Fibroblast of lung (primary cell): Measurements from ENCODE around the gene TWIST1. TPM values are rescaled to one million over a fixed set of nuclear protein-coding genes. Genes with fewer than 3 reads are reported as not detected.

ENCODE experiments used
- DNase-seq, 2 donors: peaks; one replicate each; pipeline versions ENCODE4 v3.0.0 to v3.0.0-alpha.2; 2010; ENCODE audit warnings: low read depth in 2 of 2
- H2AFZ ChIP-seq: 2 replicates; pipeline ENCODE4 v1.5.1; 2012; ENCODE audit warnings: low read length, control low read depth, inconsistent platforms
- H3K27ac ChIP-seq: 2 replicates; pipeline ENCODE4 v1.5.1; 2011; ENCODE audit warnings: low read length, control low read depth; ENCODE audit not compliant: insufficient read depth
- H3K27me3 ChIP-seq: 2 replicates; pipeline ENCODE4 v1.5.1; 2011; ENCODE audit warnings: mild to moderate bottlenecking, low read length; ENCODE audit not compliant: control insufficient read depth, insufficient read depth
- H3K36me3 ChIP-seq: 2 replicates; pipeline ENCODE4 v1.5.1; 2011; ENCODE audit warnings: low read length; ENCODE audit not compliant: control insufficient read depth, insufficient read depth
- H3K4me1 ChIP-seq: 2 replicates; pipeline ENCODE4 v1.5.1; 2011; ENCODE audit warnings: low read length; ENCODE audit not compliant: control insufficient read depth, insufficient read depth; ENCODE audit errors: extremely low read depth
- H3K4me2 ChIP-seq: 2 replicates; pipeline ENCODE4 v1.5.1; 2011; ENCODE audit warnings: low read length, control low read depth; ENCODE audit not compliant: insufficient read depth; ENCODE audit errors: extremely low read depth
- H3K4me3 ChIP-seq, 4 experiments: fragments of 200-600 bp in 1 of 4; sonication (generic) in 1 of 4; replicated peaks in 1 of 4; 2 replicates each; pipeline ENCODE4 v1.5.1; 2011 to 2016; ENCODE audit warnings: low read length in 4 of 4, low read depth in 3 of 4, mild to moderate bottlenecking in 3 of 4, control low read depth in 2 of 4, inconsistent platforms in 1 of 4, mixed read lengths in 1 of 4; ENCODE audit not compliant: insufficient read depth in 1 of 4; ENCODE audit errors: control extremely low read depth in 1 of 4
- H3K79me2 ChIP-seq: 2 replicates; pipeline ENCODE4 v1.5.1; 2012; ENCODE audit warnings: mild to moderate bottlenecking, low read length, inconsistent platforms; ENCODE audit not compliant: control insufficient read depth, insufficient read depth
- H3K9ac ChIP-seq: 2 replicates; pipeline ENCODE4 v1.5.1; 2011; ENCODE audit warnings: mild to moderate bottlenecking, low read length, control low read depth; ENCODE audit not compliant: insufficient read depth
- H3K9me3 ChIP-seq: 2 replicates; pipeline ENCODE4 v1.5.1; 2012; ENCODE audit warnings: low read depth, low read length; ENCODE audit not compliant: control insufficient read depth, insufficient read depth
- H4K20me1 ChIP-seq: 2 replicates; pipeline ENCODE4 v1.5.1; 2011; ENCODE audit warnings: low read length; ENCODE audit not compliant: control insufficient read depth, insufficient read depth; ENCODE audit errors: extremely low read depth
- CTCF ChIP-seq, 2 donors: IDR thresholded peaks in 1 of 2; conservative IDR thresholded peaks in 1 of 2; 1 replicate in 1 of 2; 2 replicates in 1 of 2; pipeline ENCODE4 v1.5.1; 2011 to 2012; ENCODE audit warnings: low read length in 2 of 2, control low read depth in 1 of 2, inconsistent platforms in 1 of 2, low read depth in 1 of 2, mild to moderate bottlenecking in 1 of 2
- EZH2 ChIP-seq: IDR thresholded peaks from 2 replicates; pipeline ENCODE4 v1.5.1; 2012; ENCODE audit warnings: low read length, control low read depth, mild to moderate bottlenecking; ENCODE audit errors: missing control alignments
- polyA minus RNA-seq: library from RNA; depleted of rRNA, polyadenylated mRNA; stranded (reverse); fragments of >200 nt; gene quantifications from 2 replicates; pipeline ENCODE4 v1.2.3, GENCODE V29; 2011; ENCODE audit warnings: low replicate concordance
- polyA plus RNA-seq, 2 donors: library from polyadenylated mRNA; depleted of rRNA in 1 of 2; stranded (reverse) in 1 of 2; unstranded in 1 of 2; fragments of >200 nt; gene quantifications; 2 replicates each; pipeline ENCODE4 v1.2.1, GENCODE V29; 2011 to 2012; ENCODE audit warnings: missing spikeins in 1 of 2
- total RNA-seq: library from RNA; depleted of rRNA; stranded (reverse); fragments of >200 nt; gene quantifications from 2 replicates; pipeline ENCODE4 v1.2.1, GENCODE V29; 2014

The TWIST1 gene
- total RNA-seq: 23.9 and 31.2 TPM in 2 replicates
- 3.6 and 7.2 TPM in 2 replicates for polyA plus RNA-seq
- polyA plus RNA-seq (2012): 6.7 and 13.5 TPM in 2 replicates
- 4.0 and 5.1 TPM in 2 replicates for polyA minus RNA-seq

DNA sequence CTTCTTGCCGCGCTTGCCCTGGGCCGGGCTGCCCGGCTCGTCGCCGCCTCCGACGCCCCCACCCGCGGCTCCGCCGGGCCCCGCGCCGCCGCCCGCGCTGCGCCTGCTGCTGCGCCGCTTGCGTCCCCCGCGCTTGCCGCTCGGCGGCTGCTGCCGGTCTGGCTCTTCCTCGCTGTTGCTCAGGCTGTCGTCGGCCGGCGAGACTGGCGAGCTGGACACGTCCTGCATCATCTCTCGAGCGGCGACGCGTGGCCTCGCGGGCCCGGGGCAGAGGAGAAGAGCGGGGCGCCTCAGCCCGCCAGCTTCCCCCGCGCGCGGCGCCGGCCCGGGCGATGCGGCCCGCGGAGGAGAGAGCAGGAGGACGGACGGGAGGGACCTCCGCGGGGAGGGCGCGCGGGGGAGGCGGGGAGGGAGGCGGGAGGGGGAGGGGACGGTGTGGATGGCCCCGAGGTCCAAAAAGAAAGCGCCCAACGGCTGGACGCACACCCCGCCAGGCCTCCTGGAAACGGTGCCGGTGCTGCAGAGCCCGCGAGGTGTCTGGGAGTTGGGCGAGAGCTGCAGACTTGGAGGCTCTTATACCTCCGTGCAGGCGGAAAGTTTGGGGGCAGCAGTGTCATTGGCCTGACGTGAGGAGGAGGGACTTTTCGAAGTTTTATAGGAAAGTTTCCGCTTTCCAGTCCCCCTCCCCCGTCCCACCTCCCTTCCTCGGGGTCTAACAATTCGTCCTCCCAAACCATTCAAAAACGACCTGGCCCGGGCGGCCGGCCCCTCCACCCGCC lies at the start of gene TWIST1:
TWIST1 (minus strand) TSS at position 546 of the 779 bp plus-strand sequence; CDS start at position 231, 315 bp downstream.
- Histone ChIP-seq H3K4me3 (peak within 1 kb of the TSS; percentile 70 to 98 (median 86)), H4K20me1 (no peaks in the 10 kb centered on the region), H3K79me2 (peaks cover 18% of the 10 kb centered on the region), H3K4me1 (no peaks in the 10 kb centered on the region), H3K27me3 (peaks cover 6% of the 10 kb centered on the region), H3K27ac (peak within 1 kb of the TSS; percentile 71), H2AFZ (peak within 1 kb of the TSS; percentile 91), H3K9ac (peak within 1 kb of the TSS; percentile 69), H3K4me2 (peak within 1 kb of the TSS; percentile 83), H3K9me3 (no peaks in the 10 kb centered on the region), H3K36me3 (no peaks in the 10 kb centered on the region)
- no peak for TF ChIP-seq CTCF (conservative IDR thresholded peaks at IDR 0.05 in 1 of 2, IDR thresholded peaks at IDR 0.05 in 1 of 2; ENCODE audit: low read depth in 1 of 2, low read length in 2 of 2)
- no peak for TF ChIP-seq EZH2
- DNase-seq: peak; percentile 75 to 90

DNA sequence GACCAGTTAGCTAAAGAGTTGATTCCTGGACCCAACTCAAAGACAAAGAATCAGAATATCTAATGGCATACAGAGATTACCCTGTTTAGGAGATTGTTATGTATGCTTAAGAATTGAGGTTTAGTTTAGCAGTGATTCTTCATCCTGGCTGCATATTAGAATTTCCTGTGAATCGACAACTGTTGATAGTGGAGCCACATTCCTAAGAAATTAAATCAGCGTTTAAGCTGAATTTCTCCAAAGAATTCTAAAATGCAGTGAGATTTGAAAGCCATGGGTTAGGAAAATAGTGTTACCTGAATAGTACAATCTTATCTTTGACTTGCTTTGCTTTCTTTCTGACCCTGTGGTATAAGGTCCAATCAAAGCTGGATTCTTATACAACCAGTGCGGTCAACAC lies 44.2 kb upstream of the TWIST1 start:
- H3K79me2 ChIP-seq: no peaks in the 10 kb centered on the region
- TF ChIP-seq CTCF (conservative IDR thresholded peaks at IDR 0.05 in 1 of 2, IDR thresholded peaks at IDR 0.05 in 1 of 2; ENCODE audit: low read depth in 1 of 2, low read length in 2 of 2) (no peak), EZH2 (no peak)
- no peak overlapping the region for H3K27ac ChIP-seq
- no peak overlapping the region for H3K4me2 ChIP-seq
- H3K4me3 ChIP-seq: no peak overlapping the region
- H2AFZ ChIP-seq: no peak overlapping the region
- H3K4me1 ChIP-seq: no peaks in the 10 kb centered on the region
- DNase-seq: peak in 1 of 2 donors; percentile 5
- no peaks in the 10 kb centered on the region for H3K9me3 ChIP-seq
- no peaks in the 10 kb centered on the region for H3K27me3 ChIP-seq
- H3K36me3 ChIP-seq: no peaks in the 10 kb centered on the region
- H4K20me1 ChIP-seq: no peaks in the 10 kb centered on the region
- no peak overlapping the region for H3K9ac ChIP-seq

DNA sequence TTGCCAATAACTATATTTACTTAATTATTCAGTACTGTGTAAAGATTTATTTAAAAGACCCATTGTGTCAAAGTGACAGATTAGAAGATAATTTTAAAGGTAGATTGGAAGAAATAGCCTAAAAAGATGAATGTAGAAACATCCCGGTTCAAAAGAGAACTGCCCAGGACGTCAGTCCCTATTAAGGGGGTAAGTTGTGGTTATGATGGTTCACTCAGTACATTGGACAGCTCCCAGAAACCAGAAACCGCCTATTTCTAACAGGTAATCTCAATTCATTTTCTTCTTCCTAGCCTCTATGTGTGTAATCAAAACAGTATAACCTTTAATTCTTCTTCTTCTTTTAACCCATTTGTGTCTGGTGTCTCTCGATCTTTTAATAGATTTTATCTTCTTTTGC lies 29.3 kb upstream of the TWIST1 start:
- Histone ChIP-seq H3K27ac (no peak overlapping the region), H3K36me3 (no peaks in the 10 kb centered on the region), H3K4me2 (no peak overlapping the region), H3K79me2 (no peaks in the 10 kb centered on the region), H2AFZ (no peak overlapping the region), H3K27me3 (peaks cover 25% of the 10 kb centered on the region), H3K4me3 (no peak overlapping the region), H3K4me1 (no peaks in the 10 kb centered on the region), H3K9ac (no peak overlapping the region), H4K20me1 (no peaks in the 10 kb centered on the region), H3K9me3 (no peaks in the 10 kb centered on the region)
- no peak for TF ChIP-seq CTCF (conservative IDR thresholded peaks at IDR 0.05 in 1 of 2, IDR thresholded peaks at IDR 0.05 in 1 of 2; ENCODE audit: low read depth in 1 of 2, low read length in 2 of 2)
- no peak for TF ChIP-seq EZH2
- peak; percentile 39 to 40 for DNase-seq
